DND-41 (cell line): ENCODE data around the gene GSTK1.

Experiments
- CTCF ChIP-seq: IDR thresholded peaks from 2 replicates; pipeline ENCODE4 v1.5.1; 2012; ENCODE audit warnings: borderline replicate concordance, low read length, moderate library complexity, mild to moderate bottlenecking; ENCODE audit not compliant: poor library complexity, severe bottlenecking; ENCODE audit errors: extremely low read depth
- EZH2 ChIP-seq: IDR thresholded peaks from 3 replicates; pipeline ENCODE4 v1.6.1; 2012; ENCODE audit warnings: borderline replicate concordance, low read depth, mild to moderate bottlenecking, moderate library complexity, low read length, inconsistent platforms; ENCODE audit not compliant: severe bottlenecking

GRCh38 chr7:143244321-143244720 lies 18.9 kb upstream of the GSTK1 start:
- TF ChIP-seq CTCF, result no peak
- TF ChIP-seq EZH2, result no peak
